Common myeloid progenitor, CD34-positive (primary cell): Measurements from ENCODE around the gene TRIM17.

Experiments used
- CTCF ChIA-PET: fragments of 350-600 bp; sonication (Branson Sonifier 250); formaldehyde crosslinking; loops from one replicate; lab custom pipeline; 2021; ENCODE audit warnings: antibody characterized with exemption; lab: Charles Lee
- POLR2A ChIA-PET: fragments of 350-600 bp; sonication (Branson Sonifier 250); formaldehyde crosslinking; loops from one replicate; lab custom pipeline; 2021; ENCODE audit warnings: antibody characterized with exemption; lab: Charles Lee
- DNase-seq, 3 donors: peaks; one replicate each; pipeline versions ENCODE4 v3.0.0 to v3.0.0-alpha.2; 2013
- H3K27ac ChIP-seq, 2 experiments: 1 replicate in 1 of 2; 2 replicates in 1 of 2; pipeline ENCODE4 v1.7.0; 2013; ENCODE audit warnings: inconsistent platforms in 2 of 2, low read length in 2 of 2, mild to moderate bottlenecking in 2 of 2, low read depth in 1 of 2, moderate library complexity in 1 of 2; ENCODE audit not compliant: severe bottlenecking in 2 of 2, insufficient read depth in 1 of 2, poor library complexity in 1 of 2
- H3K27me3 ChIP-seq, 5 experiments: replicated peaks in 2 of 5; 1 replicate in 3 of 5; 2 replicates in 2 of 5; pipeline versions ENCODE4 v1.6.1 to v1.7.0; 2013; ENCODE audit warnings: low read length in 4 of 5, mild to moderate bottlenecking in 2 of 5, moderate library complexity in 2 of 5, inconsistent platforms in 1 of 5; ENCODE audit not compliant: insufficient read depth in 5 of 5, control insufficient read depth in 4 of 5
- H3K36me3 ChIP-seq, 4 experiments: 1 replicate in 2 of 4; 2 replicates in 2 of 4; pipeline versions ENCODE4 v1.6.1 to v1.7.0; 2013; ENCODE audit warnings: low read length in 3 of 4, control low read depth in 1 of 4, mild to moderate bottlenecking in 1 of 4; ENCODE audit not compliant: control insufficient read depth in 4 of 4, insufficient read depth in 4 of 4
- H3K4me1 ChIP-seq, 4 experiments: 1 replicate in 3 of 4; 2 replicates in 1 of 4; pipeline versions ENCODE4 v1.6.1 to v1.7.1; 2013; ENCODE audit warnings: low read length in 3 of 4, mild to moderate bottlenecking in 3 of 4, control low read depth in 1 of 4, inconsistent platforms in 1 of 4, moderate library complexity in 1 of 4; ENCODE audit not compliant: control insufficient read depth in 4 of 4, insufficient read depth in 4 of 4; ENCODE audit errors: control extremely low read depth in 1 of 4
- H3K4me3 ChIP-seq, 7 experiments: 1 replicate in 4 of 7; 2 replicates in 3 of 7; pipeline versions ENCODE4 v1.5.1 to v1.7.0; 2013; ENCODE audit warnings: mild to moderate bottlenecking in 7 of 7, low read length in 6 of 7, moderate library complexity in 6 of 7, inconsistent platforms in 2 of 7, low read depth in 2 of 7, control low read depth in 1 of 7; ENCODE audit not compliant: insufficient read depth in 4 of 7, control insufficient read depth in 1 of 7; ENCODE audit errors: extremely low read depth in 1 of 7
- H3K9me3 ChIP-seq, 5 experiments: 1 replicate in 4 of 5; 2 replicates in 1 of 5; pipeline versions ENCODE4 v1.6.1 to v1.7.1; 2013; ENCODE audit warnings: low read length in 4 of 5, mild to moderate bottlenecking in 2 of 5, inconsistent platforms in 1 of 5, low read depth in 1 of 5, moderate library complexity in 1 of 5; ENCODE audit not compliant: control insufficient read depth in 4 of 5, insufficient read depth in 2 of 5; ENCODE audit errors: control extremely low read depth in 1 of 5
- WGBS: methylation state at CpG from one replicate; pipeline ENCODE4 v1.1.5; 2013; ENCODE audit not compliant: insufficient coverage; 5-methylcytosine and 5-hydroxymethylcytosine counted together

Gene TRIM17

GRCh38 chr1:228374711-228375577 is 41.7 kb downstream of the TRIM17 start:
- peaks cover 0 to 2% (median 0%) of the 10 kb centered on the region in 4 experiments for H3K36me3 ChIP-seq
- no peak for DNase-seq
- peaks cover 0 to 3% (median 0%) of the 10 kb centered on the region in 5 experiments for H3K27me3 ChIP-seq
- ChIA-PET POLR2A (no interaction called here), CTCF (interaction anchor here (1.1 kb wide), 1 partner anchor 94 kb away, joined by 3 read pairs; no protein-coding TSS in a partner anchor)
- peaks cover 0 to 15% (median 12%) of the 10 kb centered on the region in 4 experiments for H3K4me1 ChIP-seq
- H3K27ac ChIP-seq = no peak overlapping the region
- H3K4me3 ChIP-seq = no peak overlapping the region
- H3K9me3 ChIP-seq = no peaks in the 10 kb centered on the region
- WGBS = 95% methylated on average over 23 of the region's 25 CpGs

GRCh38 chr1:228373681-228374571 is 42.7 kb downstream of the TRIM17 start:
- Histone ChIP-seq H3K27me3 (no peaks in the 10 kb centered on the region), H3K36me3 (peaks cover 0 to 2% (median 0%) of the 10 kb centered on the region in 4 experiments), H3K4me1 (peaks cover 0 to 8% (median 7%) of the 10 kb centered on the region in 4 experiments), H3K27ac (no peak overlapping the region), H3K4me3 (no peak overlapping the region), H3K9me3 (no peaks in the 10 kb centered on the region)
- DNase-seq = no peak
- ChIA-PET POLR2A (no interaction called here), CTCF (interaction anchor here (1.1 kb wide), 1 partner anchor 95 kb away, joined by 3 read pairs; no protein-coding TSS in a partner anchor)
- 94% methylated on average over 12 of the region's 14 CpGs for WGBS

GRCh38 chr1:228373004-228373680 is 43.5 kb downstream of the TRIM17 start:
- ChIA-PET POLR2A (no interaction called here), CTCF (interaction anchor here (0.5 kb wide), 1 partner anchor 38 kb away, joined by 4 read pairs; no protein-coding TSS in a partner anchor)
- H3K9me3 ChIP-seq = no peaks in the 10 kb centered on the region
- 95% methylated on average over 10 of the region's 12 CpGs for WGBS
- peaks cover 0 to 2% (median 0%) of the 10 kb centered on the region in 4 experiments for H3K36me3 ChIP-seq
- DNase-seq = no peak
- no peaks in the 10 kb centered on the region for H3K27me3 ChIP-seq
- H3K27ac ChIP-seq = no peak overlapping the region
- H3K4me3 ChIP-seq = no peak overlapping the region
- peaks cover 0 to 3% (median 2%) of the 10 kb centered on the region in 4 experiments for H3K4me1 ChIP-seq

GRCh38 chr1:228372183-228373003 is 44.3 kb downstream of the TRIM17 start:
- H3K27me3 ChIP-seq = no peaks in the 10 kb centered on the region
- H3K4me3 ChIP-seq = no peak overlapping the region
- no peak for DNase-seq
- no peaks in the 10 kb centered on the region for H3K9me3 ChIP-seq
- no peak overlapping the region for H3K27ac ChIP-seq
- CTCF ChIA-PET = interaction anchor here (0.5 kb wide), 1 partner anchor 39 kb away, joined by 4 read pairs; no protein-coding TSS in a partner anchor
- POLR2A ChIA-PET = no interaction called here
- no peaks in the 10 kb centered on the region for H3K4me1 ChIP-seq
- H3K36me3 ChIP-seq = peaks cover 0 to 2% (median 0%) of the 10 kb centered on the region in 4 experiments
- WGBS = 88% methylated on average over 22 of the region's 34 CpGs

- H3K27ac ChIP-seq = no peak overlapping the region
- no peak overlapping the region for H3K4me3 ChIP-seq
- 100% methylated on average over 4 of the region's 4 CpGs for WGBS
- ChIA-PET CTCF (no interaction called here), POLR2A (no interaction called here)
- H3K36me3 ChIP-seq = peaks cover 0 to 2% (median 0%) of the 10 kb centered on the region in 4 experiments
- H3K27me3 ChIP-seq = no peaks in the 10 kb centered on the region
- H3K4me1 ChIP-seq = no peaks in the 10 kb centered on the region
- H3K9me3 ChIP-seq = no peaks in the 10 kb centered on the region
- DNase-seq = no peak
Measured at GRCh38 chr1:228371741-228372182, 44.9 kb downstream of the TRIM17 start.
